Spleen (tissue), 11 donors: ENCODE measurements around the gene RPS6KA2. TPM values are rescaled to one million over a fixed set of nuclear protein-coding genes. Genes with fewer than 3 reads are reported as not detected.

Source experiments
- DNase-seq: peaks from one replicate; pipeline ENCODE4 v3.0.0-alpha.2; 2020
- H3K27ac ChIP-seq, 8 donors: fragments of 200-600 bp; sonication (generic) in 7 of 8; 1 replicate in 4 of 8; 2 replicates in 4 of 8; pipeline versions ENCODE4 v1.5.0 to v1.8.0; 2016 to 2021; ENCODE audit warnings: inconsistent platforms in 4 of 8, mild to moderate bottlenecking in 4 of 8, moderate library complexity in 1 of 8
- H3K27me3 ChIP-seq, 7 donors: fragments of 200-600 bp; sonication (generic) in 6 of 7; replicated peaks in 1 of 7; 1 replicate in 4 of 7; 2 replicates in 3 of 7; pipeline versions ENCODE4 v1.5.0 to v1.8.0; 2016 to 2021; ENCODE audit warnings: inconsistent platforms in 3 of 7, mild to moderate bottlenecking in 1 of 7
- H3K36me3 ChIP-seq, 6 donors: fragments of 200-600 bp; sonication (generic) in 5 of 6; 1 replicate in 4 of 6; 2 replicates in 2 of 6; pipeline versions ENCODE4 v1.5.0 to v1.8.0; 2016 to 2021; ENCODE audit warnings: inconsistent platforms in 2 of 6
- H3K4me1 ChIP-seq, 6 donors: fragments of 200-600 bp; sonication (generic) in 5 of 6; 1 replicate in 3 of 6; 2 replicates in 3 of 6; pipeline versions ENCODE4 v1.5.0 to v1.8.0; 2016 to 2021; ENCODE audit warnings: inconsistent platforms in 3 of 6
- H3K4me3 ChIP-seq, 8 donors: fragments of 200-600 bp; sonication (generic) in 7 of 8; 1 replicate in 4 of 8; 2 replicates in 4 of 8; pipeline versions ENCODE4 v1.5.0 to v1.8.0; 2016 to 2021; ENCODE audit warnings: inconsistent platforms in 4 of 8, mild to moderate bottlenecking in 4 of 8, moderate library complexity in 2 of 8
- H3K9me3 ChIP-seq, 8 donors: fragments of 200-600 bp; sonication (generic) in 7 of 8; 1 replicate in 4 of 8; 2 replicates in 4 of 8; pipeline versions ENCODE4 v1.5.0 to v1.8.0; 2016 to 2021; ENCODE audit warnings: inconsistent platforms in 4 of 8
- CTCF ChIP-seq, 11 experiments: fragments of 200-600 bp in 7 of 11; fragments of 450-650 bp in 4 of 11; sonication (generic) in 4 of 11; IDR thresholded peaks in 8 of 11; conservative IDR thresholded peaks in 3 of 11; 1 replicate in 7 of 11; 2 replicates in 4 of 11; pipeline versions ENCODE4 v1.4.0 to v1.8.0; 2016 to 2021; ENCODE audit warnings: antibody characterized with exemption in 11 of 11, inconsistent platforms in 4 of 11, mild to moderate bottlenecking in 1 of 11
- POLR2A ChIP-seq, 3 donors: fragments of 450-650 bp; IDR thresholded peaks; one replicate each; pipeline ENCODE4 v1.5.1; 2017; ENCODE audit warnings: antibody characterized with exemption in 3 of 3, mild to moderate bottlenecking in 1 of 3
- POLR2AphosphoS5 ChIP-seq, 3 donors: sonication (generic); formaldehyde crosslinking; IDR thresholded peaks; one replicate each; pipeline ENCODE4 v1.5.1; 2017; ENCODE audit warnings: antibody characterized with exemption in 3 of 3
- WGBS, 5 donors: extraction: QIAGEN DNeasy Blood & Tissue Kit in 3 of 5; methylation state at CpG; one replicate each; pipeline versions ENCODE4 v1.1.5 to v1.1.7; 2013 to 2018; 5-methylcytosine and 5-hydroxymethylcytosine counted together
- intact Hi-C: fragments of 100-400 bp; cut with DNase I; formaldehyde crosslinking; loops from one replicate; pipeline ENCODE4 v1.15.0; 2023; ENCODE audit warnings: low total_unique reads
- polyA plus RNA-seq, 3 donors: library from polyadenylated mRNA; stranded (reverse); fragments of 200-250 nt; gene quantifications; one replicate each; pipeline ENCODE4 v1.2.1, GENCODE V29; 2013
- total RNA-seq, 7 donors: library from RNA; depleted of rRNA in 3 of 7; stranded (reverse); fragments of >200 nt in 3 of 7; fragmentation: NEBNext Ultra II Directional in 4 of 7; extraction: Animal tissue kit (Norgen Biotek cat#: 25700) in 4 of 7; gene quantifications; one replicate each; pipeline versions ENCODE4 v1.1.0 to v1.2.1, GENCODE V29; 2016 to 2021
- donor health status: healthy with polysubstance abuse.
- donor health status: DM: no; HTN: no; CAD: no; lungs with moderate emphysema.
- donor health status: DM: no; HTN: no; CAD: no.
- donor health status: Bipolar disorder and iron deficiency.
- donor health status: healthy.
- donor health status: DM: no; HTN: no; CAD: no.
- donor health status: DM: yes; HTN: yes; CAD: no.

RPS6KA2 gene
- total and polyA plus RNA-seq, 10 donors, result 7.6 to 123 (median 58.1) TPM

GRCh38 chr6:166565084-166565967 is 61.7 kb downstream of the RPS6KA2 start:
- no peak overlapping the region for H3K27ac ChIP-seq
- no peak for TF ChIP-seq CTCF (IDR thresholded peaks at IDR 0.05 in 8 of 11, conservative IDR thresholded peaks at IDR 0.05 in 3 of 11)
- TF ChIP-seq POLR2A (IDR thresholded peaks at IDR 0.05), result no peak
- TF ChIP-seq POLR2AphosphoS5 (IDR thresholded peaks at IDR 0.05), result no peak
- 86 to 94% (median 89%) methylated on average over 18 to 24 of the region's 24 CpGs for WGBS, 5 donors
- intact Hi-C loops, result no loop called here
- DNase-seq, result no peak
- peaks cover 0 to 42% (median 0%) of the 10 kb centered on the region in 6 donors for H3K36me3 ChIP-seq
- H3K27me3 ChIP-seq, result no peaks in the 10 kb centered on the region
- no peak overlapping the region for H3K4me3 ChIP-seq
- peaks cover 0 to 30% (median 0%) of the 10 kb centered on the region in 6 donors for H3K4me1 ChIP-seq
- H3K9me3 ChIP-seq, result peaks cover 0 to 6% (median 0%) of the 10 kb centered on the region in 8 donors

GRCh38 chr6:166563805-166564204 is 63.2 kb downstream of the RPS6KA2 start:
- DNase-seq, result no peak
- Histone ChIP-seq H3K27me3 (no peaks in the 10 kb centered on the region), H3K9me3 (peaks cover 0 to 19% (median 9%) of the 10 kb centered on the region in 8 donors), H3K4me3 (no peak overlapping the region), H3K4me1 (peaks cover 0 to 30% (median 0%) of the 10 kb centered on the region in 6 donors), H3K36me3 (peaks cover 0 to 34% (median 0%) of the 10 kb centered on the region in 6 donors), H3K27ac (no peak overlapping the region)
- TF ChIP-seq POLR2A (IDR thresholded peaks at IDR 0.05) (no peak), CTCF (IDR thresholded peaks at IDR 0.05 in 8 of 11, conservative IDR thresholded peaks at IDR 0.05 in 3 of 11) (no peak), POLR2AphosphoS5 (IDR thresholded peaks at IDR 0.05) (no peak)
- WGBS, 5 donors, result 57 to 86% (median 73%) methylated on average over 9 of the region's 9 CpGs
- intact Hi-C loops, result no loop called here

- no peak for DNase-seq
- 23 to 46% (median 32%) methylated on average over 13 to 16 of the region's 16 CpGs for WGBS, 5 donors
- peaks cover 0 to 19% (median 9%) of the 10 kb centered on the region in 8 donors for H3K9me3 ChIP-seq
- H3K27ac ChIP-seq, result no peak overlapping the region
- intact Hi-C loops, result no loop called here
- H3K36me3 ChIP-seq, result peaks cover 0 to 34% (median 0%) of the 10 kb centered on the region in 6 donors
- TF ChIP-seq POLR2A (IDR thresholded peaks at IDR 0.05), result no peak
- no peak for TF ChIP-seq CTCF (IDR thresholded peaks at IDR 0.05 in 8 of 11, conservative IDR thresholded peaks at IDR 0.05 in 3 of 11)
- TF ChIP-seq POLR2AphosphoS5 (IDR thresholded peaks at IDR 0.05), result peak in 1 of 3 donors; percentile 30
- peaks cover 0 to 30% (median 0%) of the 10 kb centered on the region in 6 donors for H3K4me1 ChIP-seq
- no peaks in the 10 kb centered on the region for H3K27me3 ChIP-seq
- H3K4me3 ChIP-seq, result no peak overlapping the region
These were observed 63.9 kb downstream of the RPS6KA2 start for GRCh38 chr6:166563200-166563599.

- DNase-seq, result no peak
- Histone ChIP-seq H3K4me3 (no peak overlapping the region), H3K27ac (peak overlapping the region in 1 of 8 donors; percentile 27), H3K27me3 (no peaks in the 10 kb centered on the region), H3K36me3 (peaks cover 0 to 31% (median 0%) of the 10 kb centered on the region in 6 donors), H3K4me1 (peaks cover 0 to 32% (median under 1%) of the 10 kb centered on the region in 6 donors), H3K9me3 (peaks cover 0 to 19% (median 9%) of the 10 kb centered on the region in 8 donors)
- WGBS, 5 donors, result 92 to 97% (median 95%) methylated on average over 9 of the region's 9 CpGs
- intact Hi-C loops, result no loop called here
- no peak for TF ChIP-seq POLR2AphosphoS5 (IDR thresholded peaks at IDR 0.05)
- TF ChIP-seq CTCF (IDR thresholded peaks at IDR 0.05 in 8 of 11, conservative IDR thresholded peaks at IDR 0.05 in 3 of 11), result no peak
These were observed 64.3 kb downstream of the RPS6KA2 start for GRCh38 chr6:166562726-166563125.
